Measurements from ENCODE around the gene POU2F1. TPM values are rescaled to one million over a fixed set of nuclear protein-coding genes. Genes with fewer than 3 reads are reported as not detected.

Gene POU2F1
- total and polyA plus RNA-seq, 7 donors, result 0.83 to 9.0 (median 6.3) TPM

DNA sequence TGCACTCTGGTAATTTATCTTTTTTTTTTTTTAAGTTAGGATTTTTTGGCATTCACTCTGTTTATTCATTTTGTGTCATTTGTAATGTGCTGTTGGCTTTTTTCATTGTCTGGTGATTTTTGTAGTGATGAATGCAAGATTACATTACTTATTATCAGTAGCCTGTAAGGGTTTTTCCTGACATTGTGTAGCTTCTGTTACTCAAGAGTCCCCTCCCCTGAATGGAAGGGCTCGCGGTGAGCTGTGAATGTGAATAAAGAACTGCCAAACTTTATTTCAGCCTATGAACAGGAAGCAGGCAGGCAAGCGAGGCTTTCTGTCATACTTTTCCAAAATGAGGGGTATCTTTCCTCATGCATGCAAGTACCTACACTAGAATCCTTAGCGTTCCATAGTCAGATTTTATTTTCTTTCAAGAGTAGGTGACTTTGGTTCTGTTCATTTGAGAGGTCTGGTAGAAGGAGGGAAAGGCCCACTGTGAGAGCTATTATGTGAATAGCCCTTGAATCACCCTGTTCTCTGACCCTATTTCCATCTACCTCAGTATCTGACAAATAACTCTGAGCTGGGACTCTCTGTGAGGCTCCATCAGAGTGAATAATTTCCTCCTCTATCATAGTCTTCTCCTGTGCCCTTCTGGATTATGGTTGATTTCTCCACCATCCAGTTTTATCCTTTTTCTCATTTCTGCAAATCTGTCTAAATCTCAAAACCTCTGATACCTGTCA is 183.6 kb downstream of the POU2F1 start:
- Histone ChIP-seq H3K4me1 (no peaks in the 10 kb centered on the region), H3K4me3 (no peak overlapping the region), H3K9me3 (no peaks in the 10 kb centered on the region), H3K27ac (no peak overlapping the region), H3K36me3 (ENCODE audit: insufficient read depth in 1 of 2, low read depth in 1 of 2) (peaks cover 0 to 66% of the 10 kb centered on the region in 2 donors), H3K27me3 (ENCODE audit: insufficient read depth in 3 of 3, low read length in 2 of 3) (no peaks in the 10 kb centered on the region)
- no peak for TF ChIP-seq CTCF (IDR thresholded peaks at IDR 0.05)
- ATAC-seq (no peak), DNase-seq (no peak)
- intact Hi-C loops (cut with DNase I), result loop anchor here in 1 of 2 donors (5.0 kb wide), 1 partner anchor 38 kb away; no protein-coding TSS in a partner anchor
- WGBS, 3 donors, result 83 to 95% (median 83%) methylated on average over 4 of the region's 4 CpGs

- H3K9me3 ChIP-seq, result no peaks in the 10 kb centered on the region
- WGBS, 3 donors, result 81 to 91% (median 91%) methylated on average over 3 of the region's 3 CpGs
- intact Hi-C loops (cut with DNase I), result loop anchor here in 1 of 2 donors (5.0 kb wide), 1 partner anchor 37 kb away; no protein-coding TSS in a partner anchor
- DNase-seq (no peak), ATAC-seq (no peak)
- no peak for TF ChIP-seq CTCF (IDR thresholded peaks at IDR 0.05)
- H3K36me3 ChIP-seq (ENCODE audit: insufficient read depth in 1 of 2, low read depth in 1 of 2), result peaks cover 0 to 60% of the 10 kb centered on the region in 2 donors
- H3K27me3 ChIP-seq (ENCODE audit: insufficient read depth in 3 of 3, low read length in 2 of 3), result no peaks in the 10 kb centered on the region
- no peak overlapping the region for H3K27ac ChIP-seq
- no peaks in the 10 kb centered on the region for H3K4me1 ChIP-seq
- H3K4me3 ChIP-seq, result no peak overlapping the region
Observed at GRCh38 chr1:167404908-167405307, 184.2 kb downstream of the POU2F1 start.

- Histone ChIP-seq H3K27me3 (ENCODE audit: insufficient read depth in 3 of 3, low read length in 2 of 3) (no peaks in the 10 kb centered on the region), H3K4me1 (no peaks in the 10 kb centered on the region), H3K36me3 (ENCODE audit: insufficient read depth in 1 of 2, low read depth in 1 of 2) (peaks cover 0 to 47% of the 10 kb centered on the region in 2 donors), H3K27ac (no peak overlapping the region), H3K4me3 (no peak overlapping the region), H3K9me3 (no peaks in the 10 kb centered on the region)
- TF ChIP-seq CTCF (IDR thresholded peaks at IDR 0.05), result no peak
- DNase-seq (no peak), ATAC-seq (no peak)
- intact Hi-C loops (cut with DNase I), result no loop called here
- 96 to 98% (median 97%) methylated on average over 1 of the region's 1 CpG for WGBS, 3 donors
Observed at GRCh38 chr1:167408355-167408754, 187.7 kb downstream of the POU2F1 start.

- H3K27ac ChIP-seq, result no peak overlapping the region
- no peak overlapping the region for H3K4me3 ChIP-seq
- peaks cover 0 to 46% of the 10 kb centered on the region in 2 donors for H3K36me3 ChIP-seq (ENCODE audit: insufficient read depth in 1 of 2, low read depth in 1 of 2)
- ATAC-seq, result no peak
- intact Hi-C loops (cut with DNase I), result no loop called here
- TF ChIP-seq CTCF (IDR thresholded peaks at IDR 0.05), result peak; percentile 7
- no peak for DNase-seq
- H3K9me3 ChIP-seq, result no peaks in the 10 kb centered on the region
- WGBS, 3 donors, result 90 to 97% (median 94%) methylated on average over 1 of the region's 1 CpG
- H3K27me3 ChIP-seq (ENCODE audit: insufficient read depth in 3 of 3, low read length in 2 of 3), result no peaks in the 10 kb centered on the region
- H3K4me1 ChIP-seq, result no peaks in the 10 kb centered on the region
Observed at GRCh38 chr1:167409183-167409582, 188.5 kb downstream of the POU2F1 start.
